Omental fat pad (tissue), 4 donors: ENCODE results near the gene THOP1. TPM values are rescaled to one million over a fixed set of nuclear protein-coding genes. Genes with fewer than 3 reads are reported as not detected.
A peak's percentile ranks its signal among the peaks of the same experiment; 100 is the strongest.

Source experiments
- ATAC-seq: fragments of 150-250 bp; one replicate; pipeline ENCODE4 v1.9.1; 2016; ENCODE audit warnings: mild to moderate bottlenecking, moderate library complexity; ENCODE audit not compliant: low FRiP score
- DNase-seq: peaks from one replicate; pipeline ENCODE4 v3.0.0-alpha.2; 2019; ENCODE audit warnings: low spot score
- total RNA-seq, 4 donors: library from RNA; depleted of rRNA; stranded (reverse); fragments of >200 nt; gene quantifications; one replicate each; pipeline ENCODE4 v1.1.0, GENCODE V29; 2016
- TF ChIP-seq, protein P1 (sequence below), 3 donors: fragments of 450-650 bp; IDR thresholded peaks; one replicate each; pipeline ENCODE4 v1.5.1; 2016 to 2017; ENCODE audit warnings: antibody characterized with exemption in 3 of 3, mild to moderate bottlenecking in 3 of 3, moderate library complexity in 2 of 3

THOP1 gene
- 10 to 100 TPM; 27.4 to 50.2 (median 31.9) TPM for total RNA-seq

DNA sequence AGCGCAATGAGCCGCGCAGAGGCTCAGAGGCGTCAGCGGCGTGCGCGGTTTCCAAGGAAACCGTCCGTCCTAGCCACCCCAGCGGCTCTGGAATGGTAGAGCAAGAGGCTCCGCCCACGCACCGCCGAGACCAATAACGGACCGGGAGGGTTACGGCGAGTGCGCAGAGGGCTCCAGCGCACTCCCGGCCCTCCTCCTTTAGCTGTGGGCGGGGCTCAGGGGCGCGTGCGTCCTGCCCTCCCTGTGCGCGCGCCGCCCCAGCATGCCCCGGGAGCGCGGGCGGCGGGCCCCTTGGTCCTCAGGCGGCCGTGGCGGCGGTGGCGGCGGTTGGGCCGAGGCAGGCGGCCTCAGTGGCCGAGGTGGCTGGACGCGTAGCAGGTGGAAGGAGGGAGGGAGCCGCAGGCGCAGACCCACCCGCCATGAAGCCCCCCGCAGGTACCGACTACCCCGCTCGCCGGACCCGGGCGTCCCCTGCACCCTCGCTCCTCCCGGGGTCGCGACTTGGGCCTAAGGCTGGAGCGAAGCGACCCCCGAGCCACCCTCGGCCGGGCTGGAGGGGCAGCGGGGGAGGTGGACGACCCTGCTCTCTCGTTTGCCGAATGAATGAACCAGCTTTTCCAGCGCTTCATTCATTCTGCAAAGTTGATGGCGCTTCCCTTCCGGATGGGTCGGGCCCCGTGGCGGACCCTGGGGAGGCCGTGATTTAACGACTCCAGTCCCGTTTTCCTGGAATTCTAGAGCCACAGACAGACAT, at the start of gene THOP1:
TSS of gene THOP1 (plus strand) at position 260 of the 754 bp plus-strand sequence. CDS start at position 420, 160 bp downstream.
- ATAC-seq (peak; percentile 89), DNase-seq (peak; percentile 95)
- TF ChIP-seq, protein P1, sequence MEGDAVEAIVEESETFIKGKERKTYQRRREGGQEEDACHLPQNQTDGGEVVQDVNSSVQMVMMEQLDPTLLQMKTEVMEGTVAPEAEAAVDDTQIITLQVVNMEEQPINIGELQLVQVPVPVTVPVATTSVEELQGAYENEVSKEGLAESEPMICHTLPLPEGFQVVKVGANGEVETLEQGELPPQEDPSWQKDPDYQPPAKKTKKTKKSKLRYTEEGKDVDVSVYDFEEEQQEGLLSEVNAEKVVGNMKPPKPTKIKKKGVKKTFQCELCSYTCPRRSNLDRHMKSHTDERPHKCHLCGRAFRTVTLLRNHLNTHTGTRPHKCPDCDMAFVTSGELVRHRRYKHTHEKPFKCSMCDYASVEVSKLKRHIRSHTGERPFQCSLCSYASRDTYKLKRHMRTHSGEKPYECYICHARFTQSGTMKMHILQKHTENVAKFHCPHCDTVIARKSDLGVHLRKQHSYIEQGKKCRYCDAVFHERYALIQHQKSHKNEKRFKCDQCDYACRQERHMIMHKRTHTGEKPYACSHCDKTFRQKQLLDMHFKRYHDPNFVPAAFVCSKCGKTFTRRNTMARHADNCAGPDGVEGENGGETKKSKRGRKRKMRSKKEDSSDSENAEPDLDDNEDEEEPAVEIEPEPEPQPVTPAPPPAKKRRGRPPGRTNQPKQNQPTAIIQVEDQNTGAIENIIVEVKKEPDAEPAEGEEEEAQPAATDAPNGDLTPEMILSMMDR (IDR thresholded peaks at IDR 0.05): no peak

DNA sequence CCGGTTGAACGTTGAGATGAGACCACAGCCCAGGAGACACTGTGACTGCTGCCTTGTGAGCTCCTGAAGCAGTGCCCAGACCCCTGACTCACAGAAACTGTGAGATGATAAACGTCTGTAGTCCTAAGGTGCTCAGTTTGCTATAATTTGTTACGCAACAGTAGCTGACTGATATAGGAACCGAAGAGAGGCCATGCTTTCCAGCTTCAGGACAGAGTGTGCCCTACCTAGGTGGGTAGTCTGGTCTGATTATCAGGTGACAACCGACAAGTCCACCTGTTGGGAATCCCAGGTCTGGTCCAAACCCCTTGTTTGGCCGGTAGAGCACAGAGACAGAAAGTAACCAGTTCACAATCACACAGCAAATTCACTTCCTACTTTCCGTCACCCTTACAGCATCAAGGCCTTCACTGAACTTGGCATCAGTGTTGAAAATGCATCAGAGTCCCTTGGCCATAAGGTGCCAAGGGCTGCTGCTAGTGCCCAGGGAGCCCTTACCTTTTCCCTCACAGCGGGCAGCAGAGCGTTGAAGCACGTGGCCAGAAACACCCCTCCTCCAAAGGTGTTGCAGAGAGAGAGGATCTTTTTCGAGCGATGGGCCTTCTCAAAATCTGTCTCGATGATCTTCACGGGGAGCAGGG, 48.6 kb upstream of the THOP1 start:
- ATAC-seq (no peak), DNase-seq (no peak)
- TF ChIP-seq, protein P1 (IDR thresholded peaks at IDR 0.05): no peak

DNA sequence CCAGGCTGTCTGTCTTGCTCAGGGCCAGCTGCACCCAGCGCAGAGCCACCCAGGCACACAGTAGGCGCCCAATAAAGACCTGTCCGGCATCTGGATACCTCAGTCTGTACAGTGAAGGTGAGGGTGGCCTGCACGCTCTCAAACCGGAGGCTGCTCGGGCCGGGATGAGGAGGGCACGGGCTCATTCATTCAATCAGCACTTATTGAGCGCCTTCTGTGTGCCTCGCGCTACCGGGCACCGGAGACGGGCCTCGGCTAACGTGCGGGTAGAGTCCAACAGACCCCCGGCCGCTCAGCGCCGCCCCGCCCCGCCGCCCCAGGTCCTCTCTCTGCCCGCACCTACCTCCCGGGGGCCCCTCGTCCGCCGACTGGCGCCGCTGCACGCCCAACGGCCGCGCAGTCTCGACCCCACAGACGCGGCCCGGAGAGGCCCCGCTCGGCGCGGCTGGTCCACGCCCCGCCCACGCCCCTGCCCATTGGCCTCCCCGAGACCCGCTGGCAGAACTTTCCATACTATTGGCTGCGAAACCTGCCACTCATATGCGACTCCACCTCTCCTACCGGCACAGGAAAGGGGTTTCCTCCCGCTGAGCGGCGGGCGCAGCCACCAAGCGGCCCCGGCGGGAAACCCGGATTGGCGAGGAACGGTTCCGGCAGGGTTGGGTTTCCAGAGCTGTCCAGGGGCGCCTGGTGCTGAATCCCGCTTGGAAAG, 45.5 kb upstream of the THOP1 start, which contains the start of gene SLC39A3:
TSS of gene SLC39A3 (minus strand) at position 416 of the 712 bp plus-strand sequence. CDS start 2,760 bp downstream, outside the sequence.
- ATAC-seq (peak; percentile 99), DNase-seq (peak; percentile 98)
- TF ChIP-seq, protein P1 (IDR thresholded peaks at IDR 0.05): no peak

DNA sequence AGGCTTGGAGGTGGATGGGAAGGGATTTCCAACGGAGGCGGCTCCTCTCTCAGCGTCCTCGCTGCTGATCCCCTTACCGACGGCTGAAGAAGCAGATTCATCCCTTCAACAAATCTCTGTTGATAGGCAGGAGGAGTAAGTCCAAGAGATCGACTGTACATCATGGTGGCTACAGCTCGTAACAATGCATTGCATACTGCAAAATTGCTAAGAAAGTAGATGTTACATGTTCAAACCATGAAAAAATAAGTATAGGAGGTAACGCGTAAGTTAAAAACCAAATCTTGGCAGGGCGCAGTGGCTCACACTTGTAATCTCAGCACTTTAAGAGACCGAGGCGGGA, 45.0 kb upstream of the THOP1 start:
- DNase-seq (no peak), ATAC-seq (no peak)
- TF ChIP-seq, protein P1 (IDR thresholded peaks at IDR 0.05): no peak

DNA sequence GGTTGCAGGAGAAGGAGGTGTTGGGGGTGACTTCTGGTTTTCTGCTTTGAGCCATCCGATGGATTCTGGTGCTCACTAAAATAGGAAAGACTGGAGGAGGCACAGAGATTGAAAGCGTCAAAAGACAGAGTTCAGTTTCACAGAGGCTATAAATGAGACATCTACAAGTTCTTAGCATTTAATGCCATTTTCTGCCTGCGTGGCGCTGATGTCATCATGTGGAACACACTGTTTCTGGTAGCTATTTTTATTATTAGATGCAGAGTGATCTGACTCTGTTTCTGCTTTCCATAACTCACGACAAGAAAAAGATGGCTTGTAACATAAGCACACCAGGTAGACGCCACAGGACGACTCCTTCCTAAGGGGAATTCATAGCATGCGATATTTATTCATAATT, 42.2 kb upstream of the THOP1 start:
- ATAC-seq (no peak), DNase-seq (no peak)
- TF ChIP-seq, protein P1 (IDR thresholded peaks at IDR 0.05): no peak

DNA sequence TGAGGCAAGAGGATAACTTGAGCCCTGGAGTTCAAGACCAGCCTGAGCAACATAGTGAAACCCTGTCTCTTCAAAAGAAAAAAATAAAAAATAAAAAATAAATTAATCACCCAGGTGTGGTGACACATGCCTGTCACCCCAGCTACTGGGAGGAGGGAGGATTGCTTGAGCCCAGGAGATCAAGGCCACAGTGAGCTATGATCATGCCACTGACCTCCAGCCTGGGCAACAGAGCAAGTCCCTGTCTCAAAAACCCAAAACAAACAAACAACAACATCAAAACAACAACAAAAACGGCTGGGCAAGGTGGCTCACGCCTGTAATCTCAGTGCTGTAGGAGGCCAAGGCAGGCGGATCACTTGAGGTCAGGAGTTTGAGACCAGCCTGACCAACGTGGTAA, 41.2 kb upstream of the THOP1 start:
- DNase-seq (no peak), ATAC-seq (no peak)
- TF ChIP-seq, protein P1 (IDR thresholded peaks at IDR 0.05): no peak
